ENCODE results near the gene GOLIM4.
"Not testable (repeated sequence)": the region's sequence is repeated elsewhere in the genome, so short reads cannot be mapped to it uniquely, and the experiment has no call there.

The GOLIM4 gene

GRCh38 chr3:168071591-168072322, 24.0 kb downstream of the GOLIM4 start:
- no peak for DNase-seq

- no peak for DNase-seq
Measured at GRCh38 chr3:168070919-168071318, 24.8 kb downstream of the GOLIM4 start.

- no peak for DNase-seq
Measured at GRCh38 chr3:168068346-168068745, 27.4 kb downstream of the GOLIM4 start.

GRCh38 chr3:168066882-168067281, 28.8 kb downstream of the GOLIM4 start:
- DNase-seq = no peak

- no peak for DNase-seq
Measured at GRCh38 chr3:168065569-168065968, 30.2 kb downstream of the GOLIM4 start.

- DNase-seq = no peak
Measured at GRCh38 chr3:168063122-168063521, 32.6 kb downstream of the GOLIM4 start.

GRCh38 chr3:168062679-168063078, 33.0 kb downstream of the GOLIM4 start:
- DNase-seq = no peak

GRCh38 chr3:168061332-168061996, 34.3 kb downstream of the GOLIM4 start:
- DNase-seq = no peak

GRCh38 chr3:168060317-168060716, 35.4 kb downstream of the GOLIM4 start:
- no peak for DNase-seq

- no peak for DNase-seq
Measured at GRCh38 chr3:168058481-168058880, 37.2 kb downstream of the GOLIM4 start.

GRCh38 chr3:168056398-168057230, 39.1 kb downstream of the GOLIM4 start:
- not testable (repeated sequence) for DNase-seq

GRCh38 chr3:168054447-168054846, 41.3 kb downstream of the GOLIM4 start:
- no peak for DNase-seq

GRCh38 chr3:168053115-168053514, 42.6 kb downstream of the GOLIM4 start:
- peak; percentile 22 for DNase-seq

- no peak for DNase-seq
Measured at GRCh38 chr3:168052515-168052914, 43.2 kb downstream of the GOLIM4 start.

GRCh38 chr3:168051531-168052471, 43.9 kb downstream of the GOLIM4 start:
- DNase-seq = peak; percentile 48

- DNase-seq = peak; percentile 87
Measured at GRCh38 chr3:168051070-168051469, 44.7 kb downstream of the GOLIM4 start.

- DNase-seq = peak; percentile 91
Measured at GRCh38 chr3:168049367-168049974, 46.3 kb downstream of the GOLIM4 start.

GRCh38 chr3:168048414-168049330, 47.1 kb downstream of the GOLIM4 start:
- DNase-seq = no peak

- DNase-seq = no peak
Measured at GRCh38 chr3:168047936-168048335, 47.8 kb downstream of the GOLIM4 start.

GRCh38 chr3:168047190-168047795, 48.4 kb downstream of the GOLIM4 start:
- peak; percentile 92 for DNase-seq

Data from NCI-H446 treated with DMSO at 0.1 percent for 48 hours (cell line).